Epithelial cell of proximal tubule (primary cell): ENCODE measurements around the gene CIT. TPM values are rescaled to one million over a fixed set of nuclear protein-coding genes. Genes with fewer than 3 reads are reported as not detected.

Experiments
- DNase-seq: peaks from one replicate; pipeline ENCODE4 v3.0.0-alpha.2; 2011; ENCODE audit warnings: low read depth
- H3K4me3 ChIP-seq: 2 replicates; pipeline ENCODE4 v1.5.1; 2011; ENCODE audit warnings: low read depth, mild to moderate bottlenecking, low read length
- total RNA-seq: library from RNA; depleted of rRNA; stranded (reverse); fragments of >200 nt; gene quantifications from 2 replicates; pipeline ENCODE4 v1.2.3, GENCODE V29; 2015
- TF ChIP-seq, protein P1 (sequence below): conservative IDR thresholded peaks from 2 replicates; pipeline ENCODE4 v1.5.1; 2012; ENCODE audit warnings: low read depth, mild to moderate bottlenecking, low read length

CIT gene
- total RNA-seq, 1 donor from 2014 or later, result 26.5 TPM

GRCh38 chr12:119683413-119683812, 193.7 kb downstream of the CIT start:
- TF ChIP-seq, protein P1, sequence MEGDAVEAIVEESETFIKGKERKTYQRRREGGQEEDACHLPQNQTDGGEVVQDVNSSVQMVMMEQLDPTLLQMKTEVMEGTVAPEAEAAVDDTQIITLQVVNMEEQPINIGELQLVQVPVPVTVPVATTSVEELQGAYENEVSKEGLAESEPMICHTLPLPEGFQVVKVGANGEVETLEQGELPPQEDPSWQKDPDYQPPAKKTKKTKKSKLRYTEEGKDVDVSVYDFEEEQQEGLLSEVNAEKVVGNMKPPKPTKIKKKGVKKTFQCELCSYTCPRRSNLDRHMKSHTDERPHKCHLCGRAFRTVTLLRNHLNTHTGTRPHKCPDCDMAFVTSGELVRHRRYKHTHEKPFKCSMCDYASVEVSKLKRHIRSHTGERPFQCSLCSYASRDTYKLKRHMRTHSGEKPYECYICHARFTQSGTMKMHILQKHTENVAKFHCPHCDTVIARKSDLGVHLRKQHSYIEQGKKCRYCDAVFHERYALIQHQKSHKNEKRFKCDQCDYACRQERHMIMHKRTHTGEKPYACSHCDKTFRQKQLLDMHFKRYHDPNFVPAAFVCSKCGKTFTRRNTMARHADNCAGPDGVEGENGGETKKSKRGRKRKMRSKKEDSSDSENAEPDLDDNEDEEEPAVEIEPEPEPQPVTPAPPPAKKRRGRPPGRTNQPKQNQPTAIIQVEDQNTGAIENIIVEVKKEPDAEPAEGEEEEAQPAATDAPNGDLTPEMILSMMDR, result no peak
- H3K4me3 ChIP-seq, result no peak overlapping the region
- no peak for DNase-seq

- H3K4me3 ChIP-seq, result no peak overlapping the region
- TF ChIP-seq, protein P1, result no peak
- no peak for DNase-seq
Observed at GRCh38 chr12:119682639-119683252, 194.4 kb downstream of the CIT start.

DNA sequence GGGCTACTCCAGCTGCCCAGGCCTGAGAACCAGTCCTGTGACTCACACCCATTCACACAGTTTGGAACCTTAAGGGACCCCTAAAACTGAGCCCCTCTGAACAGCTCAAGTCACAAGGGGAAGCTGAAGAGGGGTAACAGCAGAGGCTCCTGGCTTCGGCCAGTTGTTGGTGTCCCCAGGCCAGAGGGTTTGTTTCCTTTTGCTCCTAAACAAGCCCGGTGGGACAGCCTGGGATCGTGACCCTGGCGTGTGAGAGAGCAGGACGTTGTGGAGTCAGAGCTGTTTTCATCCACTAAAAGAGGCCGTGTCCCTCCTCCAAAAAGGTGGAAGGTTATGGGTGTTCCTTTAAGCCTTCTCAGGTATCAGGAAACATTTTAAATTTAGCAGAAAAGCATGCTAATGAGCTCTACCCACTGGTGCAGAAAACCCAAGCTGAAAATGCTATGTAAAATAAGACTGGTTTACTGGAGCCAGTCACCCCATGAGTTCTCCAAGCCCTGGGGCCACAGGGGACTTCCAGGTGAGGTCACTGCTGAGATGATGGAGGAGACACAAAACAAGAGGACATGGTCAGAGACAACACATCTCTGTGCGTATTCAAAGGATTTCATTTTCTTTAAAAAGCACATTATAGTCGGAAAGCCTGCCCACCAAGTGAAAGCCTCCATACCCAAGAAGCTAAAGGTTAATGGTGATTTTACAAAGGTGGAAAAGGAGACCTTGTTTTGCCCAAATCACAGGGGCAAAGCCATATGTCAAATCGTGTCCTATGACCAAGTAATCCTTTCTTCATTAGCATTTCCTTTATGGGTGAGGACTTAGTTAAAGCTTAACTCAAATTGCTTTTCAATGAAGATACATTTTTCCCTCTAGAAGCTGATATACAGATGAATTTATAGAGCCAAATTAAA, 195.1 kb downstream of the CIT start:
- DNase-seq, result peak; percentile 64
- no peak overlapping the region for H3K4me3 ChIP-seq
- TF ChIP-seq, protein P1, result no peak

- peak; percentile 82 for DNase-seq
- H3K4me3 ChIP-seq, result no peak overlapping the region
- TF ChIP-seq, protein P1, result no peak
Observed at GRCh38 chr12:119681111-119681510, 196.0 kb downstream of the CIT start.

DNA sequence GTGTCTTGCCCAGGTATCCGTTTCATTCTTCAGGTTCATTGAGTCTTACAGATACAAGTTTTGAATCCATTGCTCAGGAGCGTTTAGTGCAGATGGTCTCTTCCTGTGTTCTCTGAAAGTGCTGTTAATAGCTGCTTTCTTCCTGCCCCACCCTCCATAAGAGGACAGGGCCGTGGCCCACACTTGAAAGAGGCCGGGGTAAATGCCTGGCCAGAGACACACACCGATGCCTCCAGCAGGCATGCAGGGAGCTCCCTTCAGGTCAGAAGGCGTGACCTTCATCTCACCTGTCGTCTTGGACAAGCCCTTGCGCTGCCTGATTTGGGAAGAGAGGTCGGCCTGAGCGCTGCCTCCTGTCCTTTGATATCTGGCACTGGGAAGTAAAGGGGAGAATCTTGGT, 197.6 kb downstream of the CIT start:
- DNase-seq, result no peak
- TF ChIP-seq, protein P1, result no peak
- no peak overlapping the region for H3K4me3 ChIP-seq

- DNase-seq, result no peak
- no peak overlapping the region for H3K4me3 ChIP-seq
- TF ChIP-seq, protein P1, result no peak
Observed at GRCh38 chr12:119679081-119679480, 198.0 kb downstream of the CIT start.
